GM12872 (cell line): ENCODE results near the gene SORBS2.

Experiments
- CTCF ChIP-seq: IDR thresholded peaks from 3 replicates; pipeline ENCODE4 v1.5.1; 2011; ENCODE audit warnings: low read depth, mild to moderate bottlenecking, low read length, moderate library complexity; ENCODE audit not compliant: insufficient read depth

SORBS2 gene

GRCh38 chr4:185797596-185798338 lies 14.2 kb downstream of the SORBS2 start:
- TF ChIP-seq CTCF, result no peak

- no peak for TF ChIP-seq CTCF
Observed at GRCh38 chr4:185797018-185797417, 15.0 kb downstream of the SORBS2 start.

GRCh38 chr4:185796176-185796575 lies 15.8 kb downstream of the SORBS2 start:
- TF ChIP-seq CTCF, result no peak

DNA sequence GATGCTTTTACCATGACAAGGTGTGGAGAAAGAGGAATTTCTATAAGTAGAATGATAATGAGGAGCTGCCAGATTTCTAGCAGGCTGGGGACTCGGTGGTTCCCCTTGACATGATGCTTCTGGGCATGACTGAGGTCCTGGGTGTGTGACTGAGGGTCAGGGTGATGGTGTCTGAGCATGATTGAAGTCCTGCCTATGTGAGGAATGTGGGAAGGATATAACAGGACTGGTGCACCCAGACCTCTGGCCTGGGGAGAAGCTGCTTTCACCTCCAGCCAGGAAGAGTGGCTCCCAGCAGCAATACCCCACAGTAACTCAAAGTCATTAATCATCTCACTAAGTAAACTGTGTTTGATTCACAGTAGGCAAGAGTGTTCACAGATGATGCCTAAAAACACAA lies 17.4 kb downstream of the SORBS2 start:
- TF ChIP-seq CTCF, result no peak

DNA sequence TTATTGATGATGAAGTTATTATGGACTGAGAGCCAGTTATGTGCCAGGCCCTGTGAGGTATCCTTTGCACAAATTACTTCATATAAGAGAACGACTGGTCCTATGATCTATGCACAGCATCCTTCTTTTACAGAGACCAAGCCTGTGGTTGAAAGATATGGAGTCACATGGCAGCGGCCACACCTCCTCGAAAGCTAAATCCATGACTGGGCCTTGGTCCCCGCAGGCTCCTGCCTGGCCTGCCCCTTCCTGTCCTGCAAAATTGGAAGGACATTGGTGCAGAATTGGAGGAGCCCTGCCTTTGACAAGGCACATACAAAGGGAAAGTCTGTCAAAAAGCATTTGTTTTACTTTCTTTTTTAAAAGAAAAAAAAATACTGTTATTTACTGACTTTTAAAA lies 18.3 kb downstream of the SORBS2 start:
- TF ChIP-seq CTCF, result no peak

DNA sequence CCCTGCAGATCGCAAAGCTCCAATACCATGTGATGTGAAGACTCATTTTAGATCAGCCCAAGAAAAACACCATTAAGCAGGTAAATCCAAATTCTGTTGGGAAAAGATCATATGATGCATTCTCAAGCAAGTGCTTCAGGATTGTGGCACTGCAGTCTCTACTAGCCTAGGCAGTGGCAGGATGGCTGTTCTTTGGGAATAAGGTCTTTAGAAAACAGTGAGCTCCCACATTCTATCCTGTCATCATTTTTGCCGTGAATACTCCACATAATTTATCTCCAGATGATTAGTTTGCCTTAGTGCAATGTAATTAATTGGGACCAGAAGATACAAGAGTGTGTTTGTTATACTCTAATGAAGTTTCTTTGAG lies 18.9 kb downstream of the SORBS2 start:
- TF ChIP-seq CTCF, result no peak

DNA sequence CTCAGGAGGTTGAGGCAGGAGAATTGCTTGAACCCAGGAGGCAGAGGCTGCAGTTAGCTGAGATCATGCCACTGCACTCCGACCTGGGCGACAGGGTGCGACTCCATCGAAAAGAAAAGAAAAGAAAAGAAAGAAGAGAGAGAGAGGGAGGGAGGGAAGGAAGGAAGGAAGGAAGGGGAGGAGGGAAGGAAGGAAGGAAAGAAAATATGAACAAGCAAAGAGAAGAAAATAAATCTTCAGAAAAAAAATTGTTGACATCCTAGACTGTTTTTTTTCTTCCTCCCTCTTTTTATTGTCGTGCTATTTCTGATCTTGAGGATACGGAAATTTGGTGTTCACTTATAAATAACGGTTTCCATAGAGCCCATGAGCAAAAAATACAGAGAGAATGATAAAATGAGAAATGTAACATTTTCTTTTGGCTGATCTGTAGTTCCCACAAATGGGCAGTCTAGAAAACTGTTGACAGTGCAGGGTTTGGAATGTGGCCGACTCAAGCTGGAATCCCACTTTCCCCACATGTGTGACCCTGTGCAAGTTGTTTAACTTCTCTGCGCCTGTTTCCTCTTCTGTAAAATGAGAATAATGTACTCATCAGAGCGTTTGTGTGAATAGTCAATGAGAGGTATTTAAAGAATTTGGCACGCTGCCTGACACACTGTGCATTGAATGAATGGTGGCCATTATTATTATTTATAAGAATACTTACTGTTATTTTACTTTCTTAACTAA lies 19.4 kb downstream of the SORBS2 start:
- TF ChIP-seq CTCF, result no peak
